ENCODE results near the gene CASP14.
"Not testable (repeated sequence)": the region's sequence is repeated elsewhere in the genome, so short reads cannot be mapped to it uniquely, and the experiment has no call there.

The CASP14 gene

DNA sequence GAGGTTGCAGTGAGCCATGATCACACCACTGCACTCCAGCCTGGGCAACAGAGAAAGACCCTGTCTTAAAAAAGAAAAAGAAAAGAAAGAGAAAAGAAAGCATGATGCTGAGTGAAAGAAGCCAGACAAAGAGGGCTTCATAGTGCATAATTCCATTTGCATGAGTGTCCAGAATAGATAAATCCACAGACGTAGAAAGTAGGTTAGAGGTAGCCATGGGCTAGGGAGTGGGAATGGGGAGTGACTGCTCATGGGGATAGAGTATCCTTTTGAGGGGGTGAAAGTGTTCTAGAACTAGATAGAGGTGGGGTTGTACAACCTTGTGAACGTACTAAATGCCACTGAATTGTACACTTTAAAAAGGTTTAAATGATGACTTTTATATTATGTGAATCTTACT lies 25.1 kb downstream of the CASP14 start:
- TF ChIP-seq EZH2 (optimal IDR thresholded peaks at IDR 0.05; ENCODE audit: low read depth, low read length) (no peak), EZH2phosphoT487 (IDR thresholded peaks at IDR 0.05; ENCODE audit: low read length) (no peak)
- TF ChIP-seq, protein P1, sequence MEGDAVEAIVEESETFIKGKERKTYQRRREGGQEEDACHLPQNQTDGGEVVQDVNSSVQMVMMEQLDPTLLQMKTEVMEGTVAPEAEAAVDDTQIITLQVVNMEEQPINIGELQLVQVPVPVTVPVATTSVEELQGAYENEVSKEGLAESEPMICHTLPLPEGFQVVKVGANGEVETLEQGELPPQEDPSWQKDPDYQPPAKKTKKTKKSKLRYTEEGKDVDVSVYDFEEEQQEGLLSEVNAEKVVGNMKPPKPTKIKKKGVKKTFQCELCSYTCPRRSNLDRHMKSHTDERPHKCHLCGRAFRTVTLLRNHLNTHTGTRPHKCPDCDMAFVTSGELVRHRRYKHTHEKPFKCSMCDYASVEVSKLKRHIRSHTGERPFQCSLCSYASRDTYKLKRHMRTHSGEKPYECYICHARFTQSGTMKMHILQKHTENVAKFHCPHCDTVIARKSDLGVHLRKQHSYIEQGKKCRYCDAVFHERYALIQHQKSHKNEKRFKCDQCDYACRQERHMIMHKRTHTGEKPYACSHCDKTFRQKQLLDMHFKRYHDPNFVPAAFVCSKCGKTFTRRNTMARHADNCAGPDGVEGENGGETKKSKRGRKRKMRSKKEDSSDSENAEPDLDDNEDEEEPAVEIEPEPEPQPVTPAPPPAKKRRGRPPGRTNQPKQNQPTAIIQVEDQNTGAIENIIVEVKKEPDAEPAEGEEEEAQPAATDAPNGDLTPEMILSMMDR (IDR thresholded peaks at IDR 0.05; ENCODE audit: low read length) = no peak
- Histone ChIP-seq H3K27ac (ENCODE audit: low read length) (no peak overlapping the region), H3K4me1 (ENCODE audit: low read length) (no peaks in the 10 kb centered on the region), H3K79me2 (ENCODE audit: low read length) (no peaks in the 10 kb centered on the region), H3K4me2 (ENCODE audit: low read depth, low read length) (no peak overlapping the region), H3K36me3 (replicated peaks; ENCODE audit: insufficient read depth, low read length) (no peaks in the 10 kb centered on the region), H4K20me1 (ENCODE audit: insufficient read depth, low read length) (no peaks in the 10 kb centered on the region), H3K9me2 (replicated peaks; ENCODE audit: insufficient read depth, low read length) (no peaks in the 10 kb centered on the region), H3K4me3 (ENCODE audit: low read length) (no peak overlapping the region), H3K9me3 (replicated peaks; ENCODE audit: insufficient read depth, low read length) (no peaks in the 10 kb centered on the region), H3F3A (ENCODE audit: insufficient read depth, low read length) (no peaks in the 10 kb centered on the region), H3K27me3 (replicated peaks; ENCODE audit: insufficient read depth, low read length) (peaks cover 77% of the 10 kb centered on the region), H3K9ac (ENCODE audit: low read length) (no peak overlapping the region), H2AFZ (ENCODE audit: low read length) (no peak overlapping the region)
- no peak for DNase-seq

DNA sequence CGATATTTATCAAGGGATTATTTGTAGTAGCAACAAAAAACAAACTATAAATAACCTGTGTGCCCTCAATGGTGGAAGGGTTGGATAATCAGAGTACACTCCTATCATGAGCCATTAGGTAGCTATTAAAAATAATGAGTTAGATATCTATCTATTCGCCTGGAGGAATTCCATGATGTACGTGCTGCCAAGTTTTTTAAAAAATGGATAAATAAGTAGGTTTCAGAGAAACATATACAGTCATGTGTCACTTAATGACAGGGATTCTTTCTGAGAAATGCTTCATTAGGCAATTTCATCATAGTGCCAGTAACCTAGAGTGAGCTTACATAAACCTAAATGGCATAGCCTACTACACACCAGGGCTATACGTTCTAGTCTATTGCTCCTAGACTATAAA lies 26.5 kb downstream of the CASP14 start:
- TF ChIP-seq EZH2 (optimal IDR thresholded peaks at IDR 0.05; ENCODE audit: low read depth, low read length) = no peak
- TF ChIP-seq, protein P1 (IDR thresholded peaks at IDR 0.05; ENCODE audit: low read length) = no peak
- no peak for TF ChIP-seq EZH2phosphoT487 (IDR thresholded peaks at IDR 0.05; ENCODE audit: low read length)
- no peak overlapping the region for H3K4me2 ChIP-seq (ENCODE audit: low read depth, low read length)
- no peak for DNase-seq

DNA sequence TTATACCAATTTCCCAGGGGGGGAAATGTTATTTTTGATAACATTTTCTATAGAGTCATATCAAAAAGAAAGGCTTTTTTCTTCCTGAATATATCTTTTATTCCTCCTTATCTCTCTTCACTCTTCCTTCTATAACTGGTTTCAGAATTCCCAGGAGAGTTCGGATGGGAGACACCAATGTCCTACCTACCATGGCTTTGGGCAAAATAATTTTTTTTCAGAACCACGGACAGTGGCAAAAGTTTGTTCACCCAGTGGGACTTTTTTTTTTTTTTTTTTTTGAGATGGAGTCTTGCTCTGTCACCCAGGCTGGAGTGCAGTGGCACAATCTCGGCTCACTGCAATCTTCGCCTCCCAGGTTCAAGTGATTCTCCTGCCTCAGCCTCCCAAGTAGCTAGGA lies 30.7 kb downstream of the CASP14 start:
- H3K4me2 ChIP-seq (ENCODE audit: low read depth, low read length); H3K27ac ChIP-seq (ENCODE audit: low read length); H3K9ac ChIP-seq (ENCODE audit: low read length); DNase-seq; H4K20me1 ChIP-seq (ENCODE audit: insufficient read depth, low read length); H3F3A ChIP-seq (ENCODE audit: insufficient read depth, low read length); H3K4me3 ChIP-seq (ENCODE audit: low read length); H3K36me3 ChIP-seq (replicated peaks; ENCODE audit: insufficient read depth, low read length); H3K9me2 ChIP-seq (replicated peaks; ENCODE audit: insufficient read depth, low read length); H2AFZ ChIP-seq (ENCODE audit: low read length); H3K9me3 ChIP-seq (replicated peaks; ENCODE audit: insufficient read depth, low read length); H3K4me1 ChIP-seq (ENCODE audit: low read length); H3K79me2 ChIP-seq (ENCODE audit: low read length): not testable (repeated sequence)
- peaks cover 75% of the 10 kb centered on the region for H3K27me3 ChIP-seq (replicated peaks; ENCODE audit: insufficient read depth, low read length)

More for the DNA sequence above, 26.5 kb downstream of the CASP14 start:
- H3K36me3 ChIP-seq (replicated peaks; ENCODE audit: insufficient read depth, low read length) = no peaks in the 10 kb centered on the region
- H3K4me3 ChIP-seq (ENCODE audit: low read length) = no peak overlapping the region
- H3K27me3 ChIP-seq (replicated peaks; ENCODE audit: insufficient read depth, low read length) = peaks cover 75% of the 10 kb centered on the region
- H3K79me2 ChIP-seq (ENCODE audit: low read length) = no peaks in the 10 kb centered on the region
- no peaks in the 10 kb centered on the region for H3K9me2 ChIP-seq (replicated peaks; ENCODE audit: insufficient read depth, low read length)
- H3K4me1 ChIP-seq (ENCODE audit: low read length) = no peaks in the 10 kb centered on the region
- H3K27ac ChIP-seq (ENCODE audit: low read length) = no peak overlapping the region
- H4K20me1 ChIP-seq (ENCODE audit: insufficient read depth, low read length) = no peaks in the 10 kb centered on the region
- H2AFZ ChIP-seq (ENCODE audit: low read length) = no peak overlapping the region
- H3F3A ChIP-seq (ENCODE audit: insufficient read depth, low read length) = no peaks in the 10 kb centered on the region
- H3K9me3 ChIP-seq (replicated peaks; ENCODE audit: insufficient read depth, low read length) = no peaks in the 10 kb centered on the region
- H3K9ac ChIP-seq (ENCODE audit: low read length) = no peak overlapping the region

DNA sequence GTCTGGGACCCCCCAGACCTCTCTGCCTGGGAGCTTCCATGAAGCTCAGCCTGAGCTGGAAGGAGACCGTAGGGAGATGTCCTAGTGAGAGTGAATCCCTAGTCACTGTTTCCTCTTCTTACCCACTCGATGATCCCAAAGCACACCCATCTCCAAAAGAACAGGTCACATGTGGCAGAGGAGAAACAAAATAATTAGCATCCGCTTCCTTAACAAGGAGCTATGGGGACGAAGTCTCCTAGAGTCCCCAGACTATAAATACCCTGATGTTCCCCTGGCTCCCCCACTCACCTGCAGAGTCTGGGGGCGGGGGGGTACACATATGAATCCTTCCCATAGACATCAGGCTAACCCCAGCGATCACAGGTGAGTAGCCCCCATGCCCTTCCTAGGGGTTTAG lies 32.6 kb downstream of the CASP14 start, which contains the start of gene OR1I1:
TSS of gene OR1I1 (plus strand) at position 301 of the 400 bp plus-strand sequence. CDS start 4,855 bp downstream, outside the sequence.
- H2AFZ ChIP-seq (ENCODE audit: low read length) = no peak within 1 kb of the TSS
- peaks cover 79% of the 10 kb centered on the region for H3K27me3 ChIP-seq (replicated peaks; ENCODE audit: insufficient read depth, low read length)
- no peaks in the 10 kb centered on the region for H3K36me3 ChIP-seq (replicated peaks; ENCODE audit: insufficient read depth, low read length)

More for the DNA sequence above, 32.6 kb downstream of the CASP14 start, which contains the start of gene OR1I1:
- Histone ChIP-seq H3K4me1 (ENCODE audit: low read length) (no peaks in the 10 kb centered on the region), H3K4me3 (ENCODE audit: low read length) (no peak within 1 kb of the TSS), H3K9me2 (replicated peaks; ENCODE audit: insufficient read depth, low read length) (no peaks in the 10 kb centered on the region), H3K79me2 (ENCODE audit: low read length) (no peaks in the 10 kb centered on the region), H4K20me1 (ENCODE audit: insufficient read depth, low read length) (no peaks in the 10 kb centered on the region), H3K9ac (ENCODE audit: low read length) (no peak within 1 kb of the TSS), H3K4me2 (ENCODE audit: low read depth, low read length) (no peak within 1 kb of the TSS), H3F3A (ENCODE audit: insufficient read depth, low read length) (no peaks in the 10 kb centered on the region), H3K27ac (ENCODE audit: low read length) (no peak within 1 kb of the TSS), H3K9me3 (replicated peaks; ENCODE audit: insufficient read depth, low read length) (no peaks in the 10 kb centered on the region)
- TF ChIP-seq EZH2 (optimal IDR thresholded peaks at IDR 0.05; ENCODE audit: low read depth, low read length) = no peak
- no peak for TF ChIP-seq EZH2phosphoT487 (IDR thresholded peaks at IDR 0.05; ENCODE audit: low read length)
- TF ChIP-seq, protein P1 (IDR thresholded peaks at IDR 0.05; ENCODE audit: low read length) = no peak
- DNase-seq = no peak

Data from MM.1S (cell line).